TTC549 (cell line): ENCODE results near the gene DAB1.
"Not testable (repeated sequence)": the region's sequence is repeated elsewhere in the genome, so short reads cannot be mapped to it uniquely, and the experiment has no call there.

Experiments
- FAIRE-seq: peaks from 2 replicates; lab custom pipeline; 2012; peaks lifted over from hg19 to GRCh38; lab: Jason Lieb, UNC

DAB1 gene

DNA sequence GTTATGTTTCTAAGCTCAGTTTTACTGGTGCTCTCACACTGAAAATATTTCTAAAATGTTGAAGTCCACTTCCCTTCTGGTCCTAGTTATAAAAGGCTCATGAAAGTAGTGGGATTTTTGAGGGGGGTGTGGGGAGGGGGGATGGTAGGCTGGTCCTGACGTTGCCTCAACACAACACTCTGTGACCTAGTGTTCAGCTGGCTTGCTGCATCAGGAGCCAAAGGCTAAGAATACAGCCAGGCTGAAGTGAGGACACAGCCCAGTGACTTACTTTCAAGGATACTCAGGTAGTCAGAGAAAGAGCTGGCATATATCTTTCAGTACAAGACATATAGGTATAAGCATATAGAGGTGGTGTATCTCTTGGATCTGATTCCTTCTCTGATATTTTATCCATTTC is 306.1 kb downstream of the DAB1 start:
- FAIRE-seq = no peak

DNA sequence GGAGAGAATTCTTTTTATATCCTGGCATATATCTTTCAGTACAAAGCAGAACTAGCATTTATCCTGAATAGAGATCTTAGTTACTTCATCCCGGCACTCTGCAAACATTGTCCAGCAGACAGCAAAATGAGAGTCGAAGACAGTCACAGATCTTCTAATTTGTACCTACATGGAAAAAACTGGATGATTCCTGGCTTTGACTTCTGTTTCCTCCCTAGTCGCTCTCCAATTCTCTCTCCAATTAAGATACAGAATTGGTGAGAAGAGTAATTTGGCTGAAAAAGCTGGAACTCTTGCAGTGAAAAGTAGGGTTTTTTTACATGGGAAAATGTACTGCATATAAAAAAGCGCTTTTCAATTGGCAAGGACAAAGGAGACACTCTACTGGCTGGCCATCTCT is 307.0 kb downstream of the DAB1 start:
- FAIRE-seq = no peak

DNA sequence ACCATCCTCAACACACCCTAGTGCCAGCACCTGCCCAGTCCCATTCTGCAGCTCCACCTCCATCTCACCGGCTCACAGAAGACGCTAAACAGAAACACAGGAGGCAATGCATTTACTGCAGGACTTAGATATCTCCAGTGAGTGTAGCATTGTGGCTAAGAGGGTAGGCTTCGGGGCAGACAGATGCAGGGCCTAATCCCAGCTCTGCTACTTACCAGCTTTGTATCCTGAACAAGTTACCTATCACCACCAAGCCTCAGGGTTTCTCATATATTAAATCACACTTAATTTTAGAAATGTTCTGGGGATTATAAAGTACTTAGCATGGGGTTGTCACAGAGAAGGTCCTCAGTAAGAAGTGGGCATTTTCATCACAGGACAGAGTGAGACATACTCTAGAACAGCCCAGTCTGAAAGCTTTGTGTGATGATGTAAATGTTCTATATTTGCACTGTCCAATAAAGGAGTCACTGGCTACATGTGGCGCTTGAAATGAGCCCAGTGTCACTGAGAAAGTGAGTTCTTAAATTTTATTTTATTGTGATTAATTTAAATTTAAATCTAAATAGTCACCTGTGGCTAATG is 308.7 kb downstream of the DAB1 start:
- FAIRE-seq = no peak

DNA sequence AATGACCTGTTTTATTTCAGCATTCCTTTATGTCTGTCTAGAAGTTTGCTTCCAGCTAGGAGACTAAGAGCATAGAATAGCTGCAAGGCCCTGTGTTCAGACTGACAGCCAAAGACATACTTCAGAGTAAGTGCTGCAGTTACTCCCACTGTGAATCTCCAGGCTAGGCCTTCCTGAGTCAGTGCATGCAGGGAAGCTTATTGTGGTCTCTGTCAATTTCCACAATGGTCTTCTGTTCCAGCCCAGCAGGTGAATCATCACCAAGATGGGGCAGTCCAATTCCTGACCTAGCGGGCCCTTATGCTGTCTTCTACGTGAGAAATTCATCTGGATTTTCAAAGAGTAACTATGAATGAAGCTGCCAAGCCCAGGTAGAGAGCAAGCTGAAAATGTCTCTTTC is 311.7 kb downstream of the DAB1 start:
- no peak for FAIRE-seq

DNA sequence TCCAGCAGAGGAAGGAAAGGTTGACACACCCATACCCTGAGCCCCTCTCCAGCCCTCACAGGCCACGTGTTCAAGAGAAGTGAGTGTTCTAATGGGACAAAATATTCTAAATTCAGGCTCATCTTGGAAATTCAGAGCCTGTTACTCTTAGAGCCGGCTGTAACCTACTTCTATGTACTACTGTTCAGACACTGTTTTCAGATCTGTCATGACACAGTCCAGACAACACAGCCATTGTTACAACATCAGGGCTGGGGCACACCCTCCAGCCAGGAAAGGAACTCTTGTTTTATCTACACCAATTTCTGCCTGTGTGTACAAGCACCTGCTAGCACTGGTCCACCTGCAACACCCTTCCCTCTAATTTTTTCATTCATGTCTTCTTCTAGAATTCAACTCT is 312.7 kb downstream of the DAB1 start:
- no peak for FAIRE-seq

DNA sequence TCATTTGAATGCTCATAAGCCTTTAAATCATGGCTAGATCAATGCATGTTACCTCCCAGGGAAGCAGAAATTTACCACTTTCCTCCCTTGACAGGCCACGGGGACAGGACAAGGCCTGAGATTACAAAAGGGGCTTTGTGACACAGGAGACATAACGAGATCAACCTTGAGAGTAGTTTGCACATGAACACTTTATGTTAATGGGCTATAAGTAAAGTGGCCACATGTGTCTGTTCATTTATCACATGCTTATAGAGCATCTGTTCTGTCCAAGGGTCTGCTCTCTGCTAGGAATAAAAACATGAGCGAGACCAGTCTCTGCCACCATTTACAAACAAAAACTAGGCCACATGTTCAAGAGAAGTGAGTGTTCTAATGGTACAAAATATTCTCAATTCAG is 314.0 kb downstream of the DAB1 start:
- no peak for FAIRE-seq

DNA sequence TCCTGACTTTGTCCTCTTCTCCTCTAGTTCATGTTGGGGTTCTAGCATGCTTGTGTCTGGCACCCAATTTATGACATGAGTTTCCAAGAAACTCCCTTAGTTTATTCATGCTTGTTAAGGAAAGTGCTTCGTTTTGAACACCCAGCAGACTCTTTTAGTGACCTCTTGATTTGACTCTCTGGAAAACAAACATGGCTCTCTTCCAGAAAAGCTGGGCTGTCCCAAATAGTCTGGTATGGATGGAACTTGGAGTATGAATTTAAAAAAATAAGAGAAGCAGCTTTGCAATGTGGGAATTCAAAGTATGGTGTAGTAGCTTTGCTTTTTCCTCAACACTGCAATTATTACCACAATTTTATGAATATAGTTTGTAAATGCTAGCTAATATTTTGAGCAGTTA is 314.6 kb downstream of the DAB1 start:
- no peak for FAIRE-seq

DNA sequence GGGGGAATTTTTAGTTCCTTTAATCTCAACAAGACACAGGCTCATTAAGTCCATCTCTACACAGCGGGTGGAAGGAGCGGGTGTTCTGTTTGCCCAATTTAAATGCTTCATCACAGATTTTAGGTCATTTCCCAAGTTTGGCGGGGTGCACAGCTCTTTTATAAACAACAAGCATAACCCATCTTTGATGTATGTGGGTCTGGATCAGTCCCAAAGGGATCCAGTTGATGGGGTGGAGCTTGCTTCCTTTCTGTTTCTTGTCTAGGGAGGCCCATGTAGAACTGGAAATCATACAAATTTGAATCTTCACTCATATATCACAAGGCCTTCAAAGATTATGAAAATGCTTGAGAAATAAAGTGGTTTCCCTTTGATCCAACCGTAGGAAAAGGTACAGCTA is 317.6 kb downstream of the DAB1 start:
- FAIRE-seq = no peak

DNA sequence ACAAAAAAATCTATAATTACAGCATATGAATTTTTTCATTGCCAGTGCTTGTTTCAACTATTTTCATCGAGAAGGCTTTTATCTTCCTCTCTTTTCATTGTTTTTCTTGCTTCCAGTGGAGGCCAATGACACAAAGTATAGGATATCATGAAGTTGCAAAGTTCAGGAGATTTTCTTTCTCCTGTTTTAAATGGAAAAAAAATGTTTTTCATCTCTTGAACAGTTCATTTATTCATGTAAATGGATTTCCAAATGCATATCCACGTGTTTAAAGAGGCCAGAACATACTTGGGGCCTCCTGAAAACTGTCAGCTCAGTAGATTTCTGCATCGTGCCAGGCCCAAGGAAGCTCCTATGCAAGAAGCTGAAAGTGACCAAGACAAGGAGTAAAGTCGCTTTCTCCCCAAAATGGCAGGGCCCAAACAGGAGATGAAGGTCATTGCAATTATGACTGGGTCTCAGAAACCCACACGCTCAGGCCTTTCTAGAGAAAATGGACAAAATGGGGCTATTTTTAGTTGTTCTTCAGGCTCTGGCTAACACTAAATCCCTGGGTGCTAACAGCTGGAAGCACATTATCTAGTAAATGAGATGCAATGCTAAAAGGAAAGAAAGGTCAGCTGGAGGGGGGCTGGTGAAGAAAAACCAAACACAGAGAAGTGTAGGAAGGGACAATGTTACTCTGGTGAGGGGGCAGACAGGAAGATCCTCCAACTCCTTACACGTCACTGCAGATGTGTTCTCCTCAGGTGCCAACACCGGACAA is 321.1 kb downstream of the DAB1 start:
- FAIRE-seq = no peak

DNA sequence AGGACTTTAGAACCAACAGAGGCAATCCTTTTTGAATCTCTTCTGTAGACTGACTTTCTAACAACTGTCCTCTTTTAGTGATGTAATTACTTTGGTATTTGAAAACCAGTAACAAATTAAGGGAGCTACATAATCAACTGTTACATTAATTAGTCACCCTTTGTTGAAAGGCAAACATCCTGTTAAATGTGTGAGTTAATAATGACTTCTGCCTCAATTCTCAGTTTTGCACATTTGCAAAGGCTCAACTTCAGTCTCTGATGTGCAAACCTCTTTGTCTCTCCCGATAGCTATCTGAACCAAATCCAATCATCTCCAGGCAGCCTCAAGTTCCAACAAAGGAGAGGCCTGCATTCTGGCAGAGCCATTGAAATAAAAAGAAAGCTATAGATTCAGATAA is 322.7 kb downstream of the DAB1 start:
- FAIRE-seq = no peak

DNA sequence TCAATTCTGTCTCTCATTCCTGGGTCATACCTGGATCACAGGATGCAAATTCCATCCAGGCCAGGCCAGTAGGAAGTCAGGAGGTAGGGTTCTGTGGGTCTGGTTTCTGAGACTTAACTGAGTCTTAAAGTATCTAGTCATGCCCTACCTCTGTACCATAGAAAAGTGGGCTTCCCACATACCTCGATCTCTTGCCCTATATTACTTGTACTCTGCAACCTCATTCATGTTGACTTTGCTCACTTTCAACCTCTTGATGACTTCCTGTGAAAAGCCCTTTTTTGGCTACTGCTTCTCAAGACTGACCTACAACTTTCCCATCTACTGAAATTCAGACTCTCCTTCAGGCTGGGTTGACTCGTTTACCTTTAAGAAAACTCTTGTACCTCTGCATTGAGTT is 329.1 kb downstream of the DAB1 start:
- no peak for FAIRE-seq

DNA sequence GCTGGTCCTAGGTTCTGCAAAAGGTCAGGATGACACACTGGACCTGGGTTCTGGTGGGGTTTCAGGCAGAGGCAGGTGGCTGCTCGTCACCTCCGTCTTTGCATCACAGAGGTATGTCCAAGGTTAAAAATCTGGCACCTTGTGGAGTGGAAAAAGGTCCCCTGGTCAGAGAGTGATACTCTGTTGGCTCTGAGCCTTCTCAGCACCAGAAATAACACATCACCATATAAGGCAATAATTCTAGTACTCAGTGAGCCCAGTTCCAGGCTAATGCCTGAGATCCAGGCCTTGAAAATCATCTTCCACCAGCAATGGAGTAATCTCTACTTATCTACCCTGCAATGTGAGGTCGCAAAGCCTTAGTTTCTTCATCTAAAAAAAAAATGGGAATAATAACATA is 330.7 kb downstream of the DAB1 start:
- FAIRE-seq = no peak

DNA sequence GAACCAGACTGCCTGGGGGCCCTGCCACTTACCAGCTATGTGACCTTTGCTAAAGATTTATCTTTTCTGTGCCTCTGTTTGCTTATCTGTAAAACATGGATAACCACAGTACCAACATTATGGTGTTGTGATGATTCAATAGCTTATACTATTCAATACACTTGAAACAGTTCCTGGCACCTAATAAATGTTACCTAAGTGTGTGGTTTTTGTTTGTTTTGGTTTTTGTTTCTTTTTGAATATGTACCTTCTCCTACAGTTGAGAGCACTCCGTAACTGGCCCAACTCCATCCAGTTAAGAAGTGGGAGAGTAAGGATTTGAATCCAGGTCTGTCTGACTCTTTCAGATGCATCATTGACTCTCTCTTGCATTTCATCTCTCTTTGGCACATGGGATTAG is 332.2 kb downstream of the DAB1 start:
- FAIRE-seq = no peak

DNA sequence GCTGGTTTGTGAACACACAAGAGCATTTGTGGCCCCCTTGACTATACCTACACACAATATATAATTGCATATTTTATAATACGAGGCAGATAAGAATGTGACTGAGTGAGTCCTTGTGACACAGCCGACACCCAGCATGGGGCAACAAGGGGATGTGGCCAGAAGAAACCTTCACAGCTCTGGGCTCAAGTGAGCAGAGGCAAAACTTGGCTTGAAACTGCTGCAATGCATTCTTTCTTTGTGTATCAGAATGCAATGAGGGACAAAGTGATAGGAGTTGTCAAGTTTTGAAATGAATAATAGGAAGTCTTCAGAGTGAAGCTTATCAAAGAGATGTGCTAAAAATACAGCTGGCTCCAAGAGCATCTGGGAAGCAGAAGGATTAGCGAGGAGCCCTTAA is 334.0 kb downstream of the DAB1 start:
- FAIRE-seq = no peak

DNA sequence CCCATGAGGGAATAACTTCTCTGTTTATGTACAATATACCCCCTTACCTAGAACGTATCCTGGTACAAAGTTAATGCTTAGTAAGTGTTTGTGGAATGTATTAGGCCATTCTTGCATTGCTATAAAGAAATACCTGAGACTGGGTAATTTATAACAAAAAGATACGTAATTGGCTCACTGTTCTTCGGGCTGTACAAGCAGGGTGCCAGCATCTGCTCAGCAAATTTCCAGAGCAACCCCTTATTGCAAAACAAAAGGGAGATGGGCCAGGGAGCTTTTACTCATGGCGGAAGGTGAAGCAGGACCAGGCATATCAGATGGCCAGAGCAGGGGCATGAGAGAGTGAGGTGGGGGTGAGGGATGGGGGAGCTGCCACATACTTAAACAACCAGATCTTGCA is 334.6 kb downstream of the DAB1 start:
- no peak for FAIRE-seq

DNA sequence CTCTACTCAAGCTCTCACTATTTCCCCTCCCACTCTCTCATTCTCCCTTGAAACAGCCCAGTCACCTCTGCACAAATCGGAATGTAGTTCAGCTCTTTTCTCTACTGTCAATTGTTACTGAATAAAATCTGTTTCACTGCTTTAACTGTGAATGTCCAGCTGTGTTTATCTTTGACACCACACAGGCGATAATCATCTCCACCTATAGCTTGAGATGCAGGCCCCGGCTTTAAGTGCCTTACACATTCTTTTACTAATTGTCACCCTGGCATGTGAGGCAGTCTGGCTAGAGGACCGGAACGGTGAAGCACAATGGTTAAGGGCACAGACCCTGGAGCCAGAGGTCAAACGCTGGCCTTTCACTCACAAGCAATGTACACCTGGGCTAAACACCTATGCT is 335.2 kb downstream of the DAB1 start:
- FAIRE-seq = no peak

DNA sequence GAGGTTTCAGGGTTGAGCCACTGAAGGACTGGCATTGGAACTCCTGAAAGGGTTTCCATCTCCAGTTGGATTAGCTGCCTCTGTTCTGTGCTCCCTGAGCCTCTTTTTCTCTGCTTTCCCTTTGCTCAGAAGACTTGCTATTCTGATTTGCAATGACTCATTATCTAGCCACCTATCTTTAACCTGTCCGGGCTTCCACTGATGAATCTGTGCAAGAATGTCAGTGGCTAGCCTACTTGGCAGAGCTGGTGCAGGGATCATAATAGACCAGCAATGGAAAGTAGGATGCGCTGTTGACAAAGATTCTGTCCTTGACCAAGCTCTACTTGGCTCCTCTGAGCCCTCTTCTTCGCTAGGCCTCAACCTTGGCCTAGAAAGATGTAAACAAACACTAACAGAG is 336.2 kb downstream of the DAB1 start:
- not testable (repeated sequence) for FAIRE-seq

DNA sequence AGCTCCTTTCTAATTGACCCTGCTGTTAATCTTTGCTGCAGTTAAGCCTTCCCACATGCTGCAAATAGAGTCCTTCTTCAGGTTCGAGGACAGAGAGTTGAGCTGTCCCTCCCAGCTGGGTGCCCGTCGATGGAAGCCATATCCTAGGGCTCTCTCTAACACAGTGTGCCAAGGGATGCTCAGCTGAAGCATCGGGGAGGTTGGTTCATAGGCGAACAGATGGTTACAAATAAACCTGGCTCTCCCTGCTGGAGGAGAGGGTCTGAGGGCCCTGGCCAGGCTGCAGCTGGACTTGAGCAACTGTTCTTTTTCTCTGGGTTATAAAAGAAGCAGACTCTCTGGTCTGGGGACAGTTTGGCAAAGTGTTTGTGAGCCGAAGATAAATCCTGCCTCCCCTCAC is 337.7 kb downstream of the DAB1 start:
- no peak for FAIRE-seq

DNA sequence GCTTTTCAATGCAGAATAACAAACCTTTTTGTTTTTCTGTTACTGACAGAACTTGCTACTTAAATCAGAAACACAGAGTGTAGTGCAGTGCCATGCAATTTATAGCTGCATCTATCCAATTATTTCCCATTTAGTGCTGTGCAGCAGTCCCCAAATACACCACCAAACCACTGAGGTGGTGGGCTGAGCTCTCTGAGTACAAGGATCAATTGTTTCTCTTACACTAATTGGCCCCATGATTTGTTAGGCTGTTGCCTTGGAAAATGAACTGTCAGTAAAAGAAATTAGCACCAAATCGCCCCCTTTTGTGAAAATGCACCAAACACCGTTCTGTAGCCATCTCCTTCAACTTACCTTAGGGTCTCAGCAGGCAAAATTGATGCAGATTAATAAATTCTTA is 339.2 kb downstream of the DAB1 start:
- FAIRE-seq = no peak

DNA sequence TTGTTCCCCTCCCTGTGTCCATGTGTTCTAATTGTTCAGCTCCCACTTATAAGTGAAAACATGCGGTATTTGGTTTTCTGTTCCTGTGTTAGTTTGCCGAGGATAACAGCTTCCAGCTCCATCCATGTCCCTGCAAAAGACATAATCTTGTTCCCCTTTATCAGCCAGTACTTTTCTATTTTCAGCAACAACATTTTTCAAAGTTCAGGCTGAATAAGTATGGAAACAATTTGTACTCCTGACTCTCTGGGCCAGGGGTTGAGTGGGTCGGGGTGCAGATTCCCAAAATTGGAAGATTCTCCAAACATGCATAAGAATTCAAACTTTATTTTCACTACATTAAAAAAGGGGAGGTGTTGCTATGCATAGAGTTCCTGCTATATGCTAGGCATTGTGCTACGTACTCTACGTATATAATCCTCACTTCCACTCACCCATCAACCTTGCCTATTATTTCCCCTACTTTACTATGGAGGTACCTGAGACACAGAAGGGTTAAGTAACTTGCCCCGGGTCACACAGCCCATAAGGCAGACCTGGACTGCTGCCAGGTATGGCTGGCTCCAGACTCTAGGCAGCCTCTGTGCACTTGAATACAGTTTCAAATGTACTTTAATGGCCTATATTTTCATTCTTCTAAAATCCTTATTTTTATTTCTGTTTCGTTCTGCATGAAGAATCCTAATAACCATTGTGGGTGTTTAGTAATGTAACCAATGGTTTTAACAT is 341.0 kb downstream of the DAB1 start:
- FAIRE-seq = no peak

DNA sequence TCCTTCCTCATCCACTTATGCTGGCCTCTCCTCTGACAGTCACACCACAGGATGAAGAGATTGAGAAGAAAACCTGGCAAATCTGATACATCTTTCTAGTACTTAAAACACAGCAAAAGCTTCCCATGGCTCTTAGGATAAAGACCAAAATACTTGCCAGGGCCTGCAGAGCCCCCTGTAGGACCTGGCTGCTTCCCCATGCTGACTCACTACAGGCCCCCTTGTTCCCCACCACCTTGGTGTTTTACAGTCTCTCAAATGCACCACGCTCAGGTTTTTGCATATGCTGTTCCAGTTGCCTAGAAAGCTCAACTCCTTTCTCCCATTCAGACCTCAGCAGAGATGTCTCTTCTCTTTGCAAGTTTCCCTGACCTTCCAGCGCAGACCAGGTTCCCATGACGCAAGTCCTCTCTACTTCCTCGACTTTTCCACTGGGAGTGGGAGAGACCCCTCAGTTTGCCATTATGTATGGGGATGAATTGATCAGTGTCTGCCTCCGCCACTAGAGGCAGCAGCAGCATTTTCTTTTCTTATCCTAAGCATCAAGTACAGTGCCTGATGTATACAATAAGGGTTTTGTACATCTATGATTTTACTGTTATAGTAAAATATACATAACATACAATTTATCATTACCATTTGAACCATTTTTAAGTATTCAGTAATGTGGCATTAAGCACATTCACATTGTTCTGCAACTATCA is 344.3 kb downstream of the DAB1 start:
- no peak for FAIRE-seq

DNA sequence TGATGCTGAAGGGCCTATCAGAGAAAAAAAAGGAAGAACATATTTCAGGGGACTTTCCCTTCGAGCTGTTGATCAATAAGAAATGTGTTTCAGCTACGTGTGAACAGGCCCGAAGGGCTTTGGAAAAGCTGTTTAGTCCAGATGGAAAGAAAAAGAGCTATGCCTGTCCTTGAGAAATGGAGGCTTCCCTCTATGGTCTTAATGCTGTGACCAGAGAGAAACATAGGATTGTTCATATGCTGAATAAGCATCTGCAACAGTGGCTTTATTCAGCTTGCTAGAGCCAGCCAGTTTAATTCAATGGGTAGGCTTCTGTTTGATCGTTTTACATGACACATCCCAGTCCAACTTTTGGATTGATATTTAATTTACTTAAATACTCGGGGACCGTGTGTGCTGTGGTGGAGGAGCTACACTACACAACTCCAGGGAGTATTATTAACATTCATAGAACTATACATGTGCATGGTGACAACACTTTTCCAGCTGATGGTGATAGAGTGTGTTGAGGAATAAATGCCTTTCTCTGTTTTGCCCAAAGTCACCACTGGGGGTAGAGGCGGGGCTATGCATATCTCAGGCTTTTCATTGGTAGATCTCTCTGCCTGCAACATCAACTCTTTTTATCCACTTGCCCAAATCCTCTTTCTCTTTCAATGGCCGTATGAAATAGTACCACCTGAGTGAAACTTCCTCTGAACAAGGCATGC is 351.3 kb downstream of the DAB1 start:
- no peak for FAIRE-seq

DNA sequence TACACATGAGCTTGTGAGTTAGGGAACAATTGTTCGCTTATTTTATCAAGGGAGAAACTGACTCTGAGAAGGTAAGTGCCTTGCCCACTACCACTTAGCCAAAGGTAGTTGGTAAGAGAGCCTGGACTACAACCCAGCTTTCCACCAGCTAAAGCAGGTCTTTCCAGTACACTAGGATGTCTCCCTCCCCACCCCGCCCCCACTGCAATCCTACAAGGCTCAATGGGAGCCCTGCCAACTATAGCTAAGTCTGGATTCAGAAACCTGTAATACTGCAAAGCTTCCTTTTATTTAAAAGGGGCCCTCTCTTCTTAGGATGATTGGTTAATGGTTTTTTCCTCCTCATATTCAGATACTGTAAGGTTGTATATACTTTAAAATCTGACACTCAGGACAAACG is 356.0 kb downstream of the DAB1 start:
- FAIRE-seq = no peak
